VCaP (cell line): Measurements from ENCODE around the gene INPP5F.

Experiments
- H3K27ac ChIP-seq: fragments of 450-650 bp; 2 replicates; pipeline ENCODE4 v1.5.1; 2017
- TF ChIP-seq, protein P1 (sequence below): fragments of 450-650 bp; conservative IDR thresholded peaks from 2 replicates; pipeline ENCODE4 v1.5.1; 2017; ENCODE audit warnings: mild to moderate bottlenecking, moderate library complexity

INPP5F gene

DNA sequence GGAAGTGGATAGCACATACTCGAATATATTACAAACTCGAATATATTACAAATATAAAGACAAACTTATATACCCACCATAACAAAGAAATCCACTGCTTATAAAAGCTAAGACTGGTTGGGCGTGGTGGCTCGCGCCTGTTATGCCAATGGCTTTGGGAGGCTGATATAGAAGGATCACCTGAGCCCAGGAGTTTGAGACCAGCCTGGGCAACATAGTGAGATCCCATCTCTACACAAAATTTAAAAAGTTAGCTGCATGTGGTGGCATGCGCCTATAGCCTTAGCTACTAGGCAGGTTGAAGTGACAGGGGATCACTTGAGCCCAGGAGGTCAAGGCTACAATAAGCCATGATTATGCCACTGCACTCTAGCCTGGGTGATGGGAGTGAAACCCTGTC is 126.4 kb downstream of the INPP5F start:
- TF ChIP-seq, protein P1, sequence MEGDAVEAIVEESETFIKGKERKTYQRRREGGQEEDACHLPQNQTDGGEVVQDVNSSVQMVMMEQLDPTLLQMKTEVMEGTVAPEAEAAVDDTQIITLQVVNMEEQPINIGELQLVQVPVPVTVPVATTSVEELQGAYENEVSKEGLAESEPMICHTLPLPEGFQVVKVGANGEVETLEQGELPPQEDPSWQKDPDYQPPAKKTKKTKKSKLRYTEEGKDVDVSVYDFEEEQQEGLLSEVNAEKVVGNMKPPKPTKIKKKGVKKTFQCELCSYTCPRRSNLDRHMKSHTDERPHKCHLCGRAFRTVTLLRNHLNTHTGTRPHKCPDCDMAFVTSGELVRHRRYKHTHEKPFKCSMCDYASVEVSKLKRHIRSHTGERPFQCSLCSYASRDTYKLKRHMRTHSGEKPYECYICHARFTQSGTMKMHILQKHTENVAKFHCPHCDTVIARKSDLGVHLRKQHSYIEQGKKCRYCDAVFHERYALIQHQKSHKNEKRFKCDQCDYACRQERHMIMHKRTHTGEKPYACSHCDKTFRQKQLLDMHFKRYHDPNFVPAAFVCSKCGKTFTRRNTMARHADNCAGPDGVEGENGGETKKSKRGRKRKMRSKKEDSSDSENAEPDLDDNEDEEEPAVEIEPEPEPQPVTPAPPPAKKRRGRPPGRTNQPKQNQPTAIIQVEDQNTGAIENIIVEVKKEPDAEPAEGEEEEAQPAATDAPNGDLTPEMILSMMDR, result no peak
- H3K27ac ChIP-seq, result no peak overlapping the region

DNA sequence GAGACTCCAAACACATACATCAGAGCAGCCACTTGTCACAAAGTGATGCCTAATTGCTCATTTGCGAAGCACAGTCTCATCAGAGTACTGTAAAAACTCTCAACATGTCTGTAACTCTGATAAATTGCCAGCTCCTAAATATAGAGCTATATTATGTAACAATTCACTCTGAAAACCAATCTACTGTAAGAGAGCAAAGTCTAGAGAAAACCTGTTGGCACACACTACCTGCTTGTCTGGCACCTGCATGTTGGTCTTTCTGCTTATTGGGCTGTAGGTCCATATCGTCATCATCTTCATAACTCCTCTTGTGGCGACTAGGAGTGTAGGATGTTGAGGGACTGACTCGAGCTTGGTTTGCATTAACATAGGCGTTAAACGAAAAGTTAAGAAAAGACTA is 127.0 kb downstream of the INPP5F start:
- H3K27ac ChIP-seq, result no peak overlapping the region
- TF ChIP-seq, protein P1, result no peak

DNA sequence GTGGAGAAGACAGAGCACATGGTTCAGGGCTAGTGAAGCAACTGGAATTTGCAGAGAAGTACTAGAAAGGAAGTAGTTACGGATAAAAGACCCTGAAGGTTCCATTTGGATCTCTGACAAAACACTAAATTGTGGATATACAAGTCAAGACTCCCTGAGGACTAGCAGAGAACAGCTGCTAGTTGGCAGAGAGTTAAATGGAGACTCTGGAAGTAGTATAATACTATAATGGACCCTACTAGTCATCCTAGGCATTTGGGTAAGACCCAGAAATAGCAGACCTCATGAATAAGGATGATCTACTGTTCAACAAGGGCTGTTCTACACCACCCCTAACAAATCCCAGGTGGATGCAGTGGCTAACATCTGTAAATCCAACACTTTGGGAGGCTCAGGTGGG is 127.7 kb downstream of the INPP5F start:
- TF ChIP-seq, protein P1, result no peak
- no peak overlapping the region for H3K27ac ChIP-seq

DNA sequence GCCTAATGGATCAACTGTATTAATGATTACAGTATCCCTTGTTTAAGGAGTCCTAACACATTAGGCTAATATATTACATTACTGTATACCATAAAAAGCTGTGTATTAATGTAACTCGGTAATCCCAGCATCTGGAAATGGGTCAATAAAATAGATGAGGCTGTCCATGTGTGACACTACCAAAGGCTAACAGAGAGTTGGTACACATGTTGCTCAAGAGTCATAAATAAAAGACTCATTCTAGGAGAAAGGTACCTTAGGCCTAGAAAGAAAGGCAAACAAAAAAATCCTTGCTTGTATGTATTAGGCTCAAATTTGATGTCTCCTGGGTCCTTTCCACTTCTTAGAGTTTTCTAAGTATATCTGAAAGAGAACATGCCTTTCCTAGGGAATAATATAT is 132.2 kb downstream of the INPP5F start:
- H3K27ac ChIP-seq, result no peak overlapping the region
- TF ChIP-seq, protein P1, result no peak

DNA sequence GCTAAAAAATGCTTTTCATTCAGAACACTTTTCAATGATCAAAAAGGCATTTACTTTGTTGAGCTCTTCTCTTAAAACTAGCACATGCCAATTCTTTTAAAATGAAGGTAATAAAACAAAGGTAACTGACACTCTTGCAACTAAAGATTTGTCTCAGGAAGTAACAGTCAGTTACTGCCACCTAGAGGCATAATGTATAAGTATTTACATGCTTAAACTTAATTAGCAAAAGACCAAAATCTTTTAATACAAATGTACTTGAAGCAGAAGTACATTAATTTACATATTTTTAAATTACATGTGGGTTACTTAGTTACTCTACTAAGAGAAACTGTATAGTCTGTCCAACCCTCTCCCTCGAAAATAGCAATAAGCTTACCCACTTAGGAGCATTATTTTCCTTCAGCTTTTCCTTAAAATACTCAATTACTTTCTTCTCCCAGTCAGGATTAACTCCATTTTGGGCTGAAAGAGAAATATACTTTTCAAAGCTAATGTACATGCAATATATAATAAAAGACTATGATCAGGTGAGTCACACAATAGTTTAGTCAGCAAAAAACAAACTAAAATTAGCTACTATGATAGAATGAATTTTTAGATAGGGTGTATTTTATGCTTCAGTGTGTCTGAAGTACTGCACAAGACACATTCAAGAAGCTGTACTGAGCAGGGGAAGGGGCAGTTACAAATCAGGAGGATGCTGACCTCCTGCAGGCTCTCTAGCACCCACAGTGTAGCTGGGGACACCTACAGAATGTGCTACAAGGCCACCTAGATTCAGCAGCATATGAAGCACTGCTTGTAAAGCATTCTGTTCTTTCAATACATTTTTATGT is 133.8 kb downstream of the INPP5F start:
- TF ChIP-seq, protein P1, result peak; percentile 68
- H3K27ac ChIP-seq, result no peak overlapping the region

DNA sequence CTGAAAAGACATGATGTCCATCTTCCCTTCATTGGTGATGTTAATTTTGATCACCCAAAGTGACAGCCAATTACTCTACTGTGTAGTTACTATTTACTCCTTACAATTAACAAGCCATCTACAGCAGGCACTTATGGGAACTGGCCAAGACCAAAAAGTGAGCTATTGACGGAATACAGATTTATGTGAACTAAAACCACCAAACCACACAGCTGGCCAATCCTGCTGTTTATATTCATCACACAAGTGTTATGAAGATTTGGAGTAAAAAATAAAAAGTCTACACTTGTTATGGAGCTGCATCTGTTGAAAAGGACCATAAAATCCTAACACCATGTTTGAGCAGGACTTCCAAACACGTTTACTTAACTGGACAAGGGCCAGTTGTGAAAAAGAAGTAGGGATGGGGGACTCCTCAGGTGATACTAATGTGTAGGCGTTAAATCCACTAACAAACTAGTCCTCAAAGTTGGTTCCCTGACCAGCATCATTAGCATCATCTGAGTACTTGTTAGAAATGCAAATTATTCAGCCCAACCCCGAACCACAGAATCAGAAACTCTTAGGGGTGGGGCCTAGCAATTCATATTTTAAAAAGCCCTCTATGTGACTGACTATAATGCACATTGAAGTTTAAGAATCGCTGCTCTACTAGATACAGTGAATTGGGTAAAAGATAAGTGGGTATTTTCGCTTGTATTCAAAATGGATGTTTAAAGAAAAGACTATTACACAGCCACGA is 135.2 kb downstream of the INPP5F start:
- H3K27ac ChIP-seq, result no peak overlapping the region
- TF ChIP-seq, protein P1, result no peak

DNA sequence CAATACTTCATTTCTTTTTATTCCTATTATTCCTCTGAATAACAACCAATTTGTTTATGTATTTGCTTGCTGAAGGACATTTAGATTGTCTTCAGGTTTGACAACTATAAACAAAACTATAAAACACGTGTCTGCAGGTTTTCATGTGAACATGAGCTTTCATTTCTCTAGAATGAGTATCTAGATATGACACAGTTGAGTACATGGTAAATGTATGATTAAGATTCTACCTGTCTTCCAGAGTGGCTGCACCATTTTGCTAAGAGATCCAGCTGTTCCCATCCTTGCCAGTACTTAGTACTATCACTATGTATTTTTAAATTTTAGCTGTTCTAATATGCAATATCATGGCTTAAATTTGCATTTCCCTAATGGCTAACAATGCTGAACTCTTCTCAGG is 136.7 kb downstream of the INPP5F start:
- TF ChIP-seq, protein P1, result no peak
- H3K27ac ChIP-seq, result no peak overlapping the region
